ENCODE results near the gene LGALS7. TPM values are rescaled to one million over a fixed set of nuclear protein-coding genes. Genes with fewer than 3 reads are reported as not detected.

Gene LGALS7
- total and polyA plus RNA-seq, 2 of the 8 experiments (the other 6 are each of a cell fraction or from before 2014, with no cell fraction given), result 0.32 TPM; not detected in 1

DNA sequence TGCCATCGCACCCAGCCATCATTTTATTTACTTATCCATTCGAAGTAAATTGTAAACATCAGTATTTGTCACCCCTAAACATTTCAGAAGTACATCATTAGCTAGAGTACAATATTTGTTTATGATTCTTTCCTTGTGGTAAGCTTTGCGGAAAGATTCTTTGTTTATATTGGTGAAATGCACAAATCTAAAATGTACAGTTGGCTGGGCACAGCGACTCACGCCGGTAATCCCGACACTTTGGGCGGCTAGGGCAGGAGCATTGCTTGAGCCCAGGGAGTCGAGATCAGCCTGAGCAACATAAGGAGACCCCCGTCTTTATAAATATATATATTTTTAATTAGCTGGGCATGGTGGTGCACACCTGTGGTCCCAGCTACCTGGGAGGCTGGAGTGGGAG, 25.8 kb upstream of the LGALS7 start (continued):
- TF ChIP-seq, protein P1, sequence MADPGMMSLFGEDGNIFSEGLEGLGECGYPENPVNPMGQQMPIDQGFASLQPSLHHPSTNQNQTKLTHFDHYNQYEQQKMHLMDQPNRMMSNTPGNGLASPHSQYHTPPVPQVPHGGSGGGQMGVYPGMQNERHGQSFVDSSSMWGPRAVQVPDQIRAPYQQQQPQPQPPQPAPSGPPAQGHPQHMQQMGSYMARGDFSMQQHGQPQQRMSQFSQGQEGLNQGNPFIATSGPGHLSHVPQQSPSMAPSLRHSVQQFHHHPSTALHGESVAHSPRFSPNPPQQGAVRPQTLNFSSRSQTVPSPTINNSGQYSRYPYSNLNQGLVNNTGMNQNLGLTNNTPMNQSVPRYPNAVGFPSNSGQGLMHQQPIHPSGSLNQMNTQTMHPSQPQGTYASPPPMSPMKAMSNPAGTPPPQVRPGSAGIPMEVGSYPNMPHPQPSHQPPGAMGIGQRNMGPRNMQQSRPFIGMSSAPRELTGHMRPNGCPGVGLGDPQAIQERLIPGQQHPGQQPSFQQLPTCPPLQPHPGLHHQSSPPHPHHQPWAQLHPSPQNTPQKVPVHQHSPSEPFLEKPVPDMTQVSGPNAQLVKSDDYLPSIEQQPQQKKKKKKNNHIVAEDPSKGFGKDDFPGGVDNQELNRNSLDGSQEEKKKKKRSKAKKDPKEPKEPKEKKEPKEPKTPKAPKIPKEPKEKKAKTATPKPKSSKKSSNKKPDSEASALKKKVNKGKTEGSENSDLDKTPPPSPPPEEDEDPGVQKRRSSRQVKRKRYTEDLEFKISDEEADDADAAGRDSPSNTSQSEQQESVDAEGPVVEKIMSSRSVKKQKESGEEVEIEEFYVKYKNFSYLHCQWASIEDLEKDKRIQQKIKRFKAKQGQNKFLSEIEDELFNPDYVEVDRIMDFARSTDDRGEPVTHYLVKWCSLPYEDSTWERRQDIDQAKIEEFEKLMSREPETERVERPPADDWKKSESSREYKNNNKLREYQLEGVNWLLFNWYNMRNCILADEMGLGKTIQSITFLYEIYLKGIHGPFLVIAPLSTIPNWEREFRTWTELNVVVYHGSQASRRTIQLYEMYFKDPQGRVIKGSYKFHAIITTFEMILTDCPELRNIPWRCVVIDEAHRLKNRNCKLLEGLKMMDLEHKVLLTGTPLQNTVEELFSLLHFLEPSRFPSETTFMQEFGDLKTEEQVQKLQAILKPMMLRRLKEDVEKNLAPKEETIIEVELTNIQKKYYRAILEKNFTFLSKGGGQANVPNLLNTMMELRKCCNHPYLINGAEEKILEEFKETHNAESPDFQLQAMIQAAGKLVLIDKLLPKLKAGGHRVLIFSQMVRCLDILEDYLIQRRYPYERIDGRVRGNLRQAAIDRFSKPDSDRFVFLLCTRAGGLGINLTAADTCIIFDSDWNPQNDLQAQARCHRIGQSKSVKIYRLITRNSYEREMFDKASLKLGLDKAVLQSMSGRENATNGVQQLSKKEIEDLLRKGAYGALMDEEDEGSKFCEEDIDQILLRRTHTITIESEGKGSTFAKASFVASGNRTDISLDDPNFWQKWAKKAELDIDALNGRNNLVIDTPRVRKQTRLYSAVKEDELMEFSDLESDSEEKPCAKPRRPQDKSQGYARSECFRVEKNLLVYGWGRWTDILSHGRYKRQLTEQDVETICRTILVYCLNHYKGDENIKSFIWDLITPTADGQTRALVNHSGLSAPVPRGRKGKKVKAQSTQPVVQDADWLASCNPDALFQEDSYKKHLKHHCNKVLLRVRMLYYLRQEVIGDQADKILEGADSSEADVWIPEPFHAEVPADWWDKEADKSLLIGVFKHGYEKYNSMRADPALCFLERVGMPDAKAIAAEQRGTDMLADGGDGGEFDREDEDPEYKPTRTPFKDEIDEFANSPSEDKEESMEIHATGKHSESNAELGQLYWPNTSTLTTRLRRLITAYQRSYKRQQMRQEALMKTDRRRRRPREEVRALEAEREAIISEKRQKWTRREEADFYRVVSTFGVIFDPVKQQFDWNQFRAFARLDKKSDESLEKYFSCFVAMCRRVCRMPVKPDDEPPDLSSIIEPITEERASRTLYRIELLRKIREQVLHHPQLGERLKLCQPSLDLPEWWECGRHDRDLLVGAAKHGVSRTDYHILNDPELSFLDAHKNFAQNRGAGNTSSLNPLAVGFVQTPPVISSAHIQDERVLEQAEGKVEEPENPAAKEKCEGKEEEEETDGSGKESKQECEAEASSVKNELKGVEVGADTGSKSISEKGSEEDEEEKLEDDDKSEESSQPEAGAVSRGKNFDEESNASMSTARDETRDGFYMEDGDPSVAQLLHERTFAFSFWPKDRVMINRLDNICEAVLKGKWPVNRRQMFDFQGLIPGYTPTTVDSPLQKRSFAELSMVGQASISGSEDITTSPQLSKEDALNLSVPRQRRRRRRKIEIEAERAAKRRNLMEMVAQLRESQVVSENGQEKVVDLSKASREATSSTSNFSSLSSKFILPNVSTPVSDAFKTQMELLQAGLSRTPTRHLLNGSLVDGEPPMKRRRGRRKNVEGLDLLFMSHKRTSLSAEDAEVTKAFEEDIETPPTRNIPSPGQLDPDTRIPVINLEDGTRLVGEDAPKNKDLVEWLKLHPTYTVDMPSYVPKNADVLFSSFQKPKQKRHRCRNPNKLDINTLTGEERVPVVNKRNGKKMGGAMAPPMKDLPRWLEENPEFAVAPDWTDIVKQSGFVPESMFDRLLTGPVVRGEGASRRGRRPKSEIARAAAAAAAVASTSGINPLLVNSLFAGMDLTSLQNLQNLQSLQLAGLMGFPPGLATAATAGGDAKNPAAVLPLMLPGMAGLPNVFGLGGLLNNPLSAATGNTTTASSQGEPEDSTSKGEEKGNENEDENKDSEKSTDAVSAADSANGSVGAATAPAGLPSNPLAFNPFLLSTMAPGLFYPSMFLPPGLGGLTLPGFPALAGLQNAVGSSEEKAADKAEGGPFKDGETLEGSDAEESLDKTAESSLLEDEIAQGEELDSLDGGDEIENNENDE (IDR thresholded peaks at IDR 0.05; ENCODE audit: insufficient replicate concordance, low read length), result no peak
- TF ChIP-seq SRF (IDR thresholded peaks at IDR 0.05; ENCODE audit: low read depth, low read length), result no peak

All from H1 (cell line).